SK-N-SH (cell line): Measurements from ENCODE around the gene TTLL6. TPM values are rescaled to one million over a fixed set of nuclear protein-coding genes. Genes with fewer than 3 reads are reported as not detected.

Source experiments
- CTCF ChIA-PET: fragments of 300-600, 350-600 bp; formaldehyde crosslinking; extraction: SDS; loops from one replicate; lab custom pipeline; 2021; lab: Yijun Ruan, JAX
- POLR2A ChIA-PET: fragments of 350-600 bp; sonication (Branson Sonifier 250); formaldehyde crosslinking; extraction: SDS; loops from one replicate; lab custom pipeline; 2020; ENCODE audit warnings: antibody characterized with exemption, inconsistent platforms; lab: Yijun Ruan, JAX
- DNase-seq: peaks from one replicate; pipeline ENCODE4 v3.0.0; 2012
- H2AFZ ChIP-seq: fragments of 200-600 bp; sonication (generic); 2 replicates; pipeline ENCODE4 v1.8.1; 2016; ENCODE audit warnings: antibody characterized with exemption, mild to moderate bottlenecking, low read depth
- H3F3A ChIP-seq: fragments of 200-600 bp; sonication (generic); replicated peaks from 2 replicates; pipeline ENCODE3; 2016; ENCODE audit warnings: antibody characterized with exemption, mild to moderate bottlenecking; ENCODE audit not compliant: insufficient read depth
- H3K27ac ChIP-seq, 2 experiments: fragments of 200-500 bp in 1 of 2; fragments of 200-600 bp in 1 of 2; sonication (Bioruptor generic) in 1 of 2; sonication (generic), shearing (Covaris generic) in 1 of 2; 2 replicates each; pipeline versions ENCODE4 v1.5.1 to v1.6.1; 2014 to 2016; ENCODE audit warnings: low read depth in 2 of 2, inconsistent platforms in 1 of 2, low read length in 1 of 2, mild to moderate bottlenecking in 1 of 2, mixed read lengths in 1 of 2
- H3K27me3 ChIP-seq: fragments of 200-600 bp; sonication (generic), shearing (Covaris generic); 2 replicates; pipeline ENCODE4 v1.6.1; 2016; ENCODE audit warnings: mixed run types; ENCODE audit not compliant: insufficient read depth
- H3K36me3 ChIP-seq, 2 experiments: fragments of 200-500 bp in 1 of 2; fragments of 200-600 bp in 1 of 2; sonication (Bioruptor generic) in 1 of 2; sonication (generic) in 1 of 2; replicated peaks in 1 of 2; 2 replicates each; pipeline versions ENCODE3 to v1.5.1; 2014 to 2016; ENCODE audit warnings: low read length in 1 of 2, mild to moderate bottlenecking in 1 of 2; ENCODE audit not compliant: insufficient read depth in 2 of 2, control insufficient read depth in 1 of 2
- H3K4me1 ChIP-seq, 2 experiments: fragments of 200-500 bp in 1 of 2; fragments of 200-600 bp in 1 of 2; sonication (Bioruptor generic) in 1 of 2; sonication (generic), shearing (Covaris generic) in 1 of 2; 2 replicates each; pipeline versions ENCODE4 v1.5.1 to v1.6.1; 2014 to 2016; ENCODE audit warnings: low read depth in 1 of 2, low read length in 1 of 2, mixed run types in 1 of 2; ENCODE audit not compliant: insufficient read depth in 2 of 2, control insufficient read depth in 1 of 2
- H3K4me2 ChIP-seq: fragments of 200-600 bp; sonication (generic), shearing (Covaris generic); 2 replicates; pipeline ENCODE4 v1.6.1; 2017; ENCODE audit warnings: mixed run types
- H3K4me3 ChIP-seq, 2 experiments: fragments of 200-500 bp in 1 of 2; fragments of 200-600 bp in 1 of 2; sonication (Bioruptor generic) in 1 of 2; sonication (generic), shearing (Covaris generic) in 1 of 2; 2 replicates each; pipeline versions ENCODE4 v1.5.1 to v1.8.1; 2014 to 2016; ENCODE audit warnings: low read depth in 2 of 2, inconsistent platforms in 1 of 2, low read length in 1 of 2, mild to moderate bottlenecking in 1 of 2, mixed read lengths in 1 of 2, moderate library complexity in 1 of 2
- H3K79me2 ChIP-seq: fragments of 200-600 bp; sonication (generic); 2 replicates; pipeline ENCODE4 v1.8.1; 2017; ENCODE audit warnings: mild to moderate bottlenecking; ENCODE audit not compliant: insufficient read depth
- H3K9ac ChIP-seq: fragments of 200-600 bp; sonication (generic); 2 replicates; pipeline ENCODE4 v1.6.1; 2017; ENCODE audit warnings: mixed run types
- H3K9me2 ChIP-seq: fragments of 200-600 bp; sonication (generic); 2 replicates; pipeline ENCODE4 v1.6.1; 2017; ENCODE audit warnings: mixed run types
- H3K9me3 ChIP-seq: fragments of 200-600 bp; sonication (generic); 2 replicates; pipeline ENCODE4 v1.6.1; 2017; ENCODE audit warnings: mixed run types, mild to moderate bottlenecking, moderate library complexity
- H4K20me1 ChIP-seq: fragments of 200-600 bp; sonication (generic); 2 replicates; pipeline ENCODE4 v1.6.1; 2017; ENCODE audit warnings: mild to moderate bottlenecking, mixed run types; ENCODE audit not compliant: insufficient read depth
- CHD2 ChIP-seq: fragments of 150-350 bp; IDR thresholded peaks from 2 replicates; pipeline ENCODE4 v1.6.1; 2018; ENCODE audit warnings: low read length; ENCODE audit not compliant: partially characterized antibody
- EZH2phosphoT487 ChIP-seq: fragments of 200-600 bp; sonication (generic); IDR thresholded peaks from 2 replicates; pipeline ENCODE4 v1.6.1; 2017; ENCODE audit warnings: low read depth, mixed run types, mild to moderate bottlenecking, antibody characterized with exemption, moderate library complexity, borderline replicate concordance
- GABPA ChIP-seq: IDR thresholded peaks from 2 replicates; pipeline ENCODE4 v1.4.0; 2012; ENCODE audit warnings: low read depth, mild to moderate bottlenecking
- IRF3 ChIP-seq: fragments of 150-350 bp; IDR thresholded peaks from 2 replicates; pipeline ENCODE4 v1.6.1; 2016; ENCODE audit warnings: mild to moderate bottlenecking, low read depth, low read length
- MAX ChIP-seq: IDR thresholded peaks from 2 replicates; pipeline ENCODE4 v1.4.0; 2012; ENCODE audit warnings: low read depth
- MEF2A ChIP-seq: IDR thresholded peaks from 2 replicates; pipeline ENCODE4 v1.4.0; 2012; ENCODE audit warnings: low read depth, borderline replicate concordance
- MXI1 ChIP-seq: IDR thresholded peaks from 2 replicates; pipeline ENCODE4 v1.6.1; 2012; ENCODE audit warnings: mild to moderate bottlenecking, low read depth, low read length, improper control_type of control experiment
- NFIC ChIP-seq: IDR thresholded peaks from 2 replicates; pipeline ENCODE4 v1.4.0; 2012; ENCODE audit warnings: borderline replicate concordance
- NRF1 ChIP-seq: IDR thresholded peaks from 2 replicates; pipeline ENCODE4 v1.6.1; 2012; ENCODE audit warnings: low read depth, mild to moderate bottlenecking, low read length
- RAD21 ChIP-seq: IDR thresholded peaks from 2 replicates; pipeline ENCODE4 v1.6.1; 2012; ENCODE audit warnings: mild to moderate bottlenecking, low read length
- RCOR1 ChIP-seq: fragments of 150-350 bp; IDR thresholded peaks from 2 replicates; pipeline ENCODE4 v1.6.1; 2017; ENCODE audit warnings: antibody characterized with exemption, low read length
- REST ChIP-seq: IDR thresholded peaks from 2 replicates; pipeline ENCODE4 v1.6.1; 2012; ENCODE audit warnings: mild to moderate bottlenecking, low read depth, low read length, moderate library complexity
- RFX5 ChIP-seq: IDR thresholded peaks from 2 replicates; pipeline ENCODE4 v1.6.1; 2012; ENCODE audit warnings: mild to moderate bottlenecking, improper control_type of control experiment, low read length
- RXRA ChIP-seq: IDR thresholded peaks from 2 replicates; pipeline ENCODE4 v1.4.0; 2012; ENCODE audit warnings: low read depth, mild to moderate bottlenecking, borderline replicate concordance
- SIN3A ChIP-seq: IDR thresholded peaks from 2 replicates; pipeline ENCODE4 v1.6.1; 2012; ENCODE audit warnings: low read depth, mild to moderate bottlenecking, low read length, moderate library complexity, borderline replicate concordance
- SMC3 ChIP-seq: IDR thresholded peaks from 2 replicates; pipeline ENCODE4 v1.6.1; 2012; ENCODE audit warnings: low read depth, low read length, improper control_type of control experiment
- TCF12 ChIP-seq: IDR thresholded peaks from 2 replicates; pipeline ENCODE4 v1.4.0; 2012
- USF1 ChIP-seq: IDR thresholded peaks from 2 replicates; pipeline ENCODE4 v1.4.0; 2012; ENCODE audit warnings: low read depth, borderline replicate concordance
- WGBS: methylation state at CpG from one replicate; pipeline ENCODE4 v1.1.6; 2017; ENCODE audit warnings: low lambda C conversion rate; 5-methylcytosine and 5-hydroxymethylcytosine counted together
- polyA plus RNA-seq, 3 experiments: library from polyadenylated mRNA; depleted of rRNA; stranded (reverse); fragments of >200 nt; gene quantifications; 2 replicates each; pipeline ENCODE4 v1.2.3, GENCODE V29; 2012

Gene TTLL6
- polyA plus RNA-seq, 1 of the 3 experiments (the other 2 are of a cell fraction), result 3.1 TPM

GRCh38 chr17:48733632-48734328 is 83.2 kb downstream of the TTLL6 start:
- peak overlapping the region; percentile 44; the same call in 1 of the 2 replicates for H3K4me2 ChIP-seq
- no peaks in the 10 kb centered on the region for H3K79me2 ChIP-seq
- WGBS, result 23% methylated on average over 22 of the region's 22 CpGs

GRCh38 chr17:48732688-48733629 is 84.1 kb downstream of the TTLL6 start:
- Histone ChIP-seq H3K9ac (no peak overlapping the region), H3K79me2 (no peaks in the 10 kb centered on the region), H3K36me3 (no peaks in the 10 kb centered on the region), H3K27ac (no peak overlapping the region), H3K4me3 (no peak overlapping the region), H3K4me2 (peak overlapping the region; percentile 44; the same call in 1 of the 2 replicates), H3K4me1 (no peaks in the 10 kb centered on the region), H3K9me2 (no peaks in the 10 kb centered on the region), H3F3A (no peaks in the 10 kb centered on the region), H3K9me3 (no peaks in the 10 kb centered on the region), H4K20me1 (no peaks in the 10 kb centered on the region), H2AFZ (no peak overlapping the region), H3K27me3 (peaks cover 99% of the 10 kb centered on the region)
- ChIA-PET POLR2A (no interaction called here), CTCF (interaction anchor here (0.7 to 3.8 kb wide), 12 partner anchors 8 to 495 kb away, joined by 3 to 25 read pairs (median 3); no protein-coding TSS in a partner anchor)
- DNase-seq, result peak; percentile 44
- 18% methylated on average over 50 of the region's 50 CpGs for WGBS
- TF ChIP-seq CHD2 (no peak), REST (no peak), MXI1 (no peak), GABPA (no peak), SMC3 (no peak), EZH2phosphoT487 (no peak; the same call in none of the 2 replicates), NFIC (no peak), TCF12 (no peak), SIN3A (no peak), IRF3 (no peak), NRF1 (no peak), MEF2A (no peak), RFX5 (no peak), USF1 (no peak), RAD21 (no peak), RXRA (no peak), MAX (no peak)

More at GRCh38 chr17:48733632-48734328, 83.2 kb downstream of the TTLL6 start:
- no peaks in the 10 kb centered on the region for H3K36me3 ChIP-seq
- no peaks in the 10 kb centered on the region for H3K4me1 ChIP-seq
- H4K20me1 ChIP-seq, result no peaks in the 10 kb centered on the region
- ChIA-PET CTCF (interaction anchor here (0.8 to 3.8 kb wide), 9 partner anchors 9 to 787 kb away, joined by 3 to 38 read pairs (median 6); no protein-coding TSS in a partner anchor), POLR2A (no interaction called here)
- no peak overlapping the region for H3K4me3 ChIP-seq
- H3K27me3 ChIP-seq, result peaks cover 99% of the 10 kb centered on the region
- no peak overlapping the region for H3K27ac ChIP-seq
- H3K9ac ChIP-seq, result no peak overlapping the region
- H3F3A ChIP-seq, result no peaks in the 10 kb centered on the region
- H3K9me3 ChIP-seq, result no peaks in the 10 kb centered on the region
- no peak for TF ChIP-seq RCOR1
- peak; percentile 87 for TF ChIP-seq EZH2phosphoT487
- no peak overlapping the region for H2AFZ ChIP-seq
- DNase-seq, result no peak
- H3K9me2 ChIP-seq, result no peaks in the 10 kb centered on the region
